ENCODE data around the gene KLRC4. TPM values are rescaled to one million over a fixed set of nuclear protein-coding genes. Genes with fewer than 3 reads are reported as not detected.
"Not testable (repeated sequence)": the region's sequence is repeated elsewhere in the genome, so short reads cannot be mapped to it uniquely, and the experiment has no call there.

Gene KLRC4
- polyA plus RNA-seq, 12 donors: 0.22 to 0.64 (median 0.32) TPM; not detected in 7

GRCh38 chr12:10368206-10369171 is 41.1 kb downstream of the KLRC4 start:
- DNase-seq: no peak

- DNase-seq: not testable (repeated sequence)
Observed at GRCh38 chr12:10367714-10368113, 41.8 kb downstream of the KLRC4 start.

DNA sequence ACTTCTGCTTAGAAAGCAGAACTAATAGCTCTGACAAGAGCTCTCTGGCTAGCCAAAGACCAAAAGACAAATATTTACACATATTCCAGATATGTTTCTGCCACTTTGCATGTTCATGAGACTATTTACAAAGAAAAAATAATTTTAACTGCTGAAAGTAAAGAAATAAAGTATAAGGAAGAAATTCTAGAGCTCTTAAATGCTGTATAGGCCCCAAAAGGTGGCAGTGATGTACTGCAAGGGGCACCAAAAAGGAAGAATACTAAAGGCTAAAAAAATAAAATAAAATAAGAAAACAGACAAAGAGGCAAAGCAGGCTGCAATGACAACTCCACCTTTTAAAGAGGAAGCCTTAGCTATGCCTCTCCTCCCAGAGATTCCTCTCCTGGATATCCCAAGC is 42.7 kb downstream of the KLRC4 start:
- DNase-seq: no peak

- peak; percentile 31 for DNase-seq
Observed at GRCh38 chr12:10365696-10366405, 43.7 kb downstream of the KLRC4 start.

DNA sequence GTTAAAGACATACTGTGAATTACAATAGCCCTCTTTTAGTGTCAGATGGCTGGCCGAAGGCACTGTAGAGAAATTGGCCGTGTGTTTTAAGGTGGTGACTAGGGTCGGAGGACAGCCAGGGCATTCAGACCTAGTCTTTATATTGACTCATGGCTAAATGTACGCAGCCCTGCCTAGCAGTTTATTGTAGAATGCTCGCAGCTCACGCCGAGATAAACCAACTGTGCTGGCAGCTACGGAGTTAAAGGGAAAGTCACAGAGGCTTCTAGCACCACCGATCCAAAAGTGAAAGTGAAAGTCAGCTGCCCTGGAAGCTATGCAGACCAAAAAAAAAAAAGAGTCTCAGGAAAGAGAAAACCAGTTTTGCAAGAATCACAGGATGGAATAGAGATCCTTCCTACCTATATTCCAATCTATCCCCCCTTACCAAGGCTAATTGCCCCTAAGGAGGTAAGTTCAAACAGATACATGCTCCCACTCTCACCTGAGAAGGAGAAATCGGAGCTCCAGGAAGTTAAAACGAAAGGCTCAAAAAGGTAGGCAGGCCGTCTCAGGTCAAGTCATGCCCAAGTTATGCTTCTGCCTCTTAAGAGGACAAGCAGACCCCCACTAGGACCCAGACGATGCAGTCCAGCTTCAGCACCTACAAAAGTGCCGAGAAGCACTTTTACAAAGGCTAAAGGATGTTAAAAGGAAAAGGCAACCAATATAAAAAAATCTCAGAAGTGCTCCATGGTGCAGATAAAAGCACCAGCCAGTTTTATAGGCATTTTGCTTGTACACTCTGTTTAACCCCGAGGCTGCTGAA is 44.5 kb downstream of the KLRC4 start:
- DNase-seq: peak; percentile 88

DNA sequence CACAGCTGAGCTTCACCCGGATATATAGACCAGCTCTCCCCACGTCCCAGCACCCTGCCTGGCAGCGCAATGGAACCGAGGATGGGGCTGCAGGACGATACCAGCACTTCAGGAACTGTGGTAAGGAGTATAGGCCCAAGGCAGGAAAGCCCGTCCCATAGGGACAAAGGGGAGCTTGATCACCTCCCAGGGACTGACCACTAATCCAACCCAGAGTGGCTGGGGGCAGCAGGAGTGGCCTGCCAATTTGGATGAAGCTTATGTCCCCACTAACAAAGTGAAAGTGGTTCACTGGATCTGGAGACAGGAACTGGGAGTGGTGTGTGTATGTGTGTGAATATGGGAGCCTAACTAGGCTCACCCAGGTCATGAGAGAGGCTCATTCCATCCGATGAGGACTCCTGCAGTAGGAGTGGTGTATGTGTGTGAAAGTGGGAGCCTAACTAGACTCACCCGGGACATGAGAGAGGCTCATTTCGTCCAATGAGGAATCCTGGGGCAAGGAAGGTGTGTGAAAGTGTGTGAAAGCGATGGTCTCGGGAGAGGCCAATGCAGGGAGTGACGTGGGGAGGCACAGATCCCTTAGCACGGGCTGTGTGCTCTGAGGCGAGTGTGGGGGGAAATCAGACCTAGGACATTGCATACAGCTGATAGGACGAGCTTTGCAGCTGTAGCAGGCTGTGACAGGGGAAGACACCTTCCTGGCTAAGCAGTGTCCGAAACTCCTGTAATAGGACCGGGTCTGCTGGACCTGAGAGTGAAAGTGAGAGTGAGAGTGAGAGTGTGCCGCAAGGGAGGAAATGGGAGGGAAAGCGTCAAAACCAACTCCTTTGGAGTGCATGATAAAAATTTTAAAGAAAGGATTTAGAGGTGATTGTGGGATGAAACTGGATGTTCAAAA is 45.4 kb downstream of the KLRC4 start:
- DNase-seq: peak; percentile 70

DNA sequence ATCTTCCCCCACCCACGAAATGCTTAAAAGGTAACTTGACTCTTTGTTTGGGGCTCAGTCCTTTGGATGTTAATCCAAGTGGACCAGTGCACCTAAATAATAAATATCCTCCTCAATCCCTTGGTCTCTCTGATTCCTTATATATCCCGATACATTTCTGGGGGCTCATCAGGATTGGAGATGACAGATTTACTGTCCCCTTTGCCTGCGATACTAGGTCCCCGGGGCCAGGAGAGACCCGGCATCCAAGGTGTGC is 46.0 kb downstream of the KLRC4 start:
- no peak for DNase-seq

- DNase-seq: no peak
Observed at GRCh38 chr12:10362828-10363657, 46.5 kb downstream of the KLRC4 start.

DNA sequence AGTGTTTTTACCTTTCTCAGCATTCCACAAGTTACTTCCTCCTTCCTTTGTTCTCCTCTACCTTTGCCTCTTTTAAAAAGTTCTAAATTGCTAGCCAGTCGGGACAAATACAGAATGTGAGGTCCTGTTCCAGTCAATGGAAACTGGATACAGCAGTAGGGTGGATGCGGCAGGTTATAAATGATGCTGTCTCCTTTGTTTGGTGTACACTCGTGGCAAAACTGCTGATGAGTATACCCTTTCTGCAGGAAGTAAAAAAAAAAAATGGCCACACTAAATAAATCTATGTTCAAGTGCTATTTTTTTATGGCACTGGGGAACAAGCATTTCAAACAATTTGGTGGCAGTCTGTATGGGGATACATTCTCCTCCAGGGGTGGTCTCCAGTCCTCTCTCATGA is 47.2 kb downstream of the KLRC4 start:
- no peak for DNase-seq

- DNase-seq: no peak
Observed at GRCh38 chr12:10361622-10362021, 47.9 kb downstream of the KLRC4 start.

- no peak for DNase-seq
Observed at GRCh38 chr12:10361084-10361483, 48.5 kb downstream of the KLRC4 start.

- no peak for DNase-seq
Observed at GRCh38 chr12:10358969-10359368, 50.6 kb downstream of the KLRC4 start.

GRCh38 chr12:10358131-10358530 is 51.4 kb downstream of the KLRC4 start:
- no peak for DNase-seq

Other genes with a start within 250 kb of the KLRC4 start
- 1 to 10 TPM in 8 of 12 donors, under 1 TPM in 2, not detected in 2; 0.69 to 2.5 (median 1.2) TPM for gene OLR1, start 237.6 kb downstream of the KLRC4 start, polyA plus RNA-seq (ENCODE audit: insufficient read length in 12 of 12)
- gene TMEM52B, start 230.7 kb downstream of the KLRC4 start, polyA plus RNA-seq (ENCODE audit: insufficient read length in 12 of 12): under 1 TPM in 9 of 12 donors, not detected in 3; 0.04 to 0.96 (median 0.26) TPM
- 10 to 100 TPM in 11 of 12 donors, not detected in 1; 21.2 to 63.3 (median 25.2) TPM for gene GABARAPL1, start 196.9 kb downstream of the KLRC4 start, polyA plus RNA-seq (ENCODE audit: insufficient read length in 12 of 12)
- 1 to 10 TPM in 3 of 12 donors, under 1 TPM in 7, not detected in 2; 0.16 to 1.6 (median 0.72) TPM for gene KLRD1, start 101.9 kb downstream of the KLRC4 start, polyA plus RNA-seq (ENCODE audit: insufficient read length in 12 of 12)
- gene KLRK1, start 19.7 kb downstream of the KLRC4 start, polyA plus RNA-seq (ENCODE audit: insufficient read length in 12 of 12): 1 to 10 TPM in 3 of 12 donors, under 1 TPM in 7, not detected in 2; 0.15 to 2.6 (median 0.61) TPM
- gene KLRC3, start 10.8 kb upstream of the KLRC4 start, polyA plus RNA-seq (ENCODE audit: insufficient read length in 12 of 12): under 1 TPM in 5 of 12 donors, not detected in 7; 0.26 to 0.73 (median 0.39) TPM
- gene KLRC2, start 26.3 kb upstream of the KLRC4 start, polyA plus RNA-seq (ENCODE audit: insufficient read length in 12 of 12): under 1 TPM in 5 of 12 donors, not detected in 7; 0.20 to 0.67 (median 0.58) TPM
- gene KLRC1, start 43.6 kb upstream of the KLRC4 start, polyA plus RNA-seq (ENCODE audit: insufficient read length in 12 of 12): 1 to 10 TPM in 1 of 12 donors, under 1 TPM in 9, not detected in 2; 0.21 to 1.1 (median 0.51) TPM
- gene EIF2S3B, start 96.1 kb upstream of the KLRC4 start, polyA plus RNA-seq (ENCODE audit: insufficient read length in 12 of 12): 10 to 100 TPM in 1 of 12 donors, 1 to 10 TPM in 5, under 1 TPM in 5, not detected in 1; 0.40 to 19.9 (median 1.1) TPM
- 10 to 100 TPM in 10 of 12 donors, not detected in 2; 19.7 to 37.6 (median 31.7) TPM for gene MAGOHB, start 203.9 kb upstream of the KLRC4 start, polyA plus RNA-seq (ENCODE audit: insufficient read length in 12 of 12)

Data from muscle of arm (tissue), 12 donors.